Transverse colon (tissue), 3 donors: ENCODE results near the gene COX8C.

Experiments
- EP300 ChIP-seq: sonication (generic); formaldehyde crosslinking; IDR thresholded peaks from one replicate; pipeline ENCODE4 v1.6.1; 2017; ENCODE audit warnings: antibody characterized with exemption, low read depth
- TF ChIP-seq, protein P1 (sequence below), 5 experiments: fragments of 200-600 bp in 3 of 5; fragments of 450-650 bp in 2 of 5; sonication (generic) in 3 of 5; IDR thresholded peaks; 1 replicate in 2 of 5; 2 replicates in 3 of 5; pipeline ENCODE4 v1.5.1; 2016 to 2017; ENCODE audit warnings: antibody characterized with exemption in 5 of 5, inconsistent platforms in 3 of 5, mild to moderate bottlenecking in 2 of 5, moderate library complexity in 1 of 5

DNA sequence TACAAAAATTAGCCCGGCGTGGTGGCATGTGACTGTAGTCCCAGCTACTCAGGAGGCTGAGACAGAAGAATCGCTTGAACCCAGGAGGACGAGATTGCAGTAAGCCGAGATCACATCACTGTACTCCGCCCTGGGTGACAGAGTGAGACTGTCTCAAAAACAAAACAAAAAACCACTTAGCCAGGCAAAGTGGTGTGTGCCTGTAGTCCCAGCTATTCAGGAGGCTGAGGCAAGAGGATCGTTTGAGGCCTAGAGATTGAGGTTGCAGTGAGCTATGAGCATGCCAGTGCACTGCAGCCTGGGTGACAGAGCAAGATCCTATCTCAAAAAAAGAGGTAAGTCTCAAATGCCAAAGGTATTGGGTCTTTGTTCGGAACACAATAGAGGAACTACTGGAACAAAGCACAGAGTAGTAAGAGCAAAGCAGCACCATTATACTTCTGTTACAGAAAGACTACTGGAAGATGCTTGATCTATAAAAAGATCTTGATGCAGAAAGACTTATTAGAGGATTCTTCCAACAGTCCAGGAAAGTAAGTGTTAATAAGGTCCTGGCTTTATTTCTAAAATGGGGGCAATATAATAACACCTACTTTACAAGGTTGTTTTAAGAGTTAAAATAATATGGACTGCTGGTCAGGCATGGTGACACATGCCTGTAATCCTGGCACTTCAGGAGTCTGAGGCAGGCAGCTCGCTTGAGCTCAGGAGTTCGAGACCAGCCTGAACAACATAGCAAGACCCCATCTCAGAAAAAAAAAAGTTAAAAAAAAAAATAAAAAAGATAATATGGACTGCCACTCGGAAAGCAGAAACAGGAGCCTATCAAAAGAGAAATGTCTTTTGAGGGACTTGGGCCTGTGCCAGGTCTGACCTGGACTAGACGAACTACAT, 44.0 kb upstream of the COX8C start:
- TF ChIP-seq, protein P1, sequence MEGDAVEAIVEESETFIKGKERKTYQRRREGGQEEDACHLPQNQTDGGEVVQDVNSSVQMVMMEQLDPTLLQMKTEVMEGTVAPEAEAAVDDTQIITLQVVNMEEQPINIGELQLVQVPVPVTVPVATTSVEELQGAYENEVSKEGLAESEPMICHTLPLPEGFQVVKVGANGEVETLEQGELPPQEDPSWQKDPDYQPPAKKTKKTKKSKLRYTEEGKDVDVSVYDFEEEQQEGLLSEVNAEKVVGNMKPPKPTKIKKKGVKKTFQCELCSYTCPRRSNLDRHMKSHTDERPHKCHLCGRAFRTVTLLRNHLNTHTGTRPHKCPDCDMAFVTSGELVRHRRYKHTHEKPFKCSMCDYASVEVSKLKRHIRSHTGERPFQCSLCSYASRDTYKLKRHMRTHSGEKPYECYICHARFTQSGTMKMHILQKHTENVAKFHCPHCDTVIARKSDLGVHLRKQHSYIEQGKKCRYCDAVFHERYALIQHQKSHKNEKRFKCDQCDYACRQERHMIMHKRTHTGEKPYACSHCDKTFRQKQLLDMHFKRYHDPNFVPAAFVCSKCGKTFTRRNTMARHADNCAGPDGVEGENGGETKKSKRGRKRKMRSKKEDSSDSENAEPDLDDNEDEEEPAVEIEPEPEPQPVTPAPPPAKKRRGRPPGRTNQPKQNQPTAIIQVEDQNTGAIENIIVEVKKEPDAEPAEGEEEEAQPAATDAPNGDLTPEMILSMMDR (IDR thresholded peaks at IDR 0.05), result no peak
- TF ChIP-seq EP300, result no peak
